SHP77 treated with DMSO at 0.1 percent for 48 hours (cell line): ENCODE results near the gene MYPN.

Source experiments
- DNase-seq: peaks from one replicate; lab custom pipeline; 2025; lab: John Stamatoyannopoulos, UW

Gene MYPN

GRCh38 chr10:68095153-68095552, 14.1 kb upstream of the MYPN start:
- DNase-seq: no peak

DNA sequence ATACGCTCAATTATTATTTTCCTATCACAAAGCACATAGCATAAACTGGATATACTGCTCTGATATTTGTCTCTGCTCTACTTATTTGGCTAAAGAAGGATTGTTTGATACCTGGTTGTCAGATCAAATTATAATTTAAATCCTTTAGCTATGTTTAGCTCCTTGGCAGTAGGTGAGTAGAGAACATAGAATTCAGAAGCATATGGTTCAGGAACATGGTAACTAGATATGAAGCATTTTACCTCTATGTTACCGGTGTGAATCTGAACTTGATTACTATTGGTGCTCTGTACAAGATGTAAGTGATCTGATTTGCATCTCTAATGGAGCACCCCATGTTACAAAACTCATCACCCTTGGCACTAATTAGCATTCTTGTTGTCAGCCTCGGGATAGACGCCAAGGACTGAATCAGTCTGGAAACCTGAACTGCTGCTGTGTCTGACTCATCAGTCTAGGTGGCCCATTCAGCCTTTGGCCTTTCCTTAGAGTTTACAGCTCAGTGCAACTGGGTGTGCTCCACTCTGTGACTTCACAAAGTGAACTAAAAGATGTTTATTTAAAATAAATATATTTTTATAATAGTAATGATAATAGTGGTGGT, 12.3 kb upstream of the MYPN start:
- no peak for DNase-seq

GRCh38 chr10:68099736-68100135, 9.6 kb upstream of the MYPN start:
- no peak for DNase-seq

- DNase-seq: no peak
Measured at GRCh38 chr10:68101066-68101465, 8.2 kb upstream of the MYPN start.

GRCh38 chr10:68103261-68103878, 5.9 kb upstream of the MYPN start:
- DNase-seq: no peak

GRCh38 chr10:68103901-68104300, 5.4 kb upstream of the MYPN start:
- no peak for DNase-seq

- DNase-seq: no peak
Measured at GRCh38 chr10:68105820-68106219, 3.5 kb upstream of the MYPN start.

DNA sequence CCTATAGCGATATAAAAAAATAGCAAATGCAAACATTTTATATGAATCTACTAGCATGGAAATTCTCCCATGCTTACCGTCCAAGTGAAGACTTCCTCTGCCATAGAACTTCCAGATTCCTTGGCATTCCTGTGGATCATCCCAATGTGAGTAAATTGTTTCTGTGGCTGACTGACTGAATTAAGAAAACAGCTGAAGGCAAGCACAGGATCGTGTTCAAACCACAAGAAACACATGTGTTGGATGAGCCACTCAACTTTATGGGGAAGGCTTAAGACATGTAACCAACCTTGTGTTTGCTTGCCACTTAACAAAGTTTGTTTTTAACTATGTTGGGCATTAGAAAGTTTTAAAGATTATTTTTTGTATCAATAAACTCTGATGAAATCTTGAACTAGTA, 2.6 kb upstream of the MYPN start:
- no peak for DNase-seq

GRCh38 chr10:68107651-68108050, 1.6 kb upstream of the MYPN start:
- DNase-seq: no peak

- no peak for DNase-seq
Measured at GRCh38 chr10:68108051-68108450, 1.2 kb upstream of the MYPN start.

DNA sequence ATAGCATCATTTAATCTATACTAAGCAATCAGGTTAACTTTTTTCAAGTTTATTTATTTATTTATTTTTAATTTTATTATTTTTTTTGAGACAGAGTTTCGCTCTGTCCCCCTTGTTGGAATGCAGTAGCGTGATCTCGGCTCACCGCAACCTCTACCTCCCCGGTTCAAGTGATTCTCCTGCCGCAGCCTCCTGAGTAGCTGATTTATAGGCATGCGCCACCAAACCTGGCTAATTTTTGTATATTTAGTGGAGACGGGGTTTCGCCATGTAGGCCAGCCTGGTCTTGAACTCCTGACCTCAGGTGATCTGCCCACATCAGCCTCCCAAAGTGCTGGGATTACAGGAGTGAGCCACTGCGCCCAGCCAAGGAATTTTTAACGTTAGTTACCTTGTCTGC, 635 bp upstream of the MYPN start:
- no peak for DNase-seq

DNA sequence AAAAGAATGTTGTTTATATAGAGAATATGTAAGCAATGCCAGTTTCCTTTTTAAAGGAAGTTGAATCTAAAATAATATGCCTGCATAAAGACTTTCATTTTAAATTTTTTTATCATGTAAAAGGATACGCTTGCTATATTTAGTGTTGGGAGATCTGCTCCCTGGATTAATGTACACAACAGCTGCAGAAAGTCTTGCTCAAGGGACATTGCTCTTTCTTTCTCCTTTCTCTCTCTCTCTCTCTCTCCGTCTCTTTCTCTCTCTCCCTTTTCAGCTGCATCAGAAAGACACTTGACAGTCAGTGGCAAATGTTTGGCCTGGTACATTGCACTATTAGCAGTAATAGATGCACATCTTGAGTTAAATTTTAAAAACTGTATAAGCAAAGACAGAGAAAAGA, 739 bp downstream of the MYPN start:
- no peak for DNase-seq

GRCh38 chr10:68111584-68111983, 2.3 kb downstream of the MYPN start:
- no peak for DNase-seq

DNA sequence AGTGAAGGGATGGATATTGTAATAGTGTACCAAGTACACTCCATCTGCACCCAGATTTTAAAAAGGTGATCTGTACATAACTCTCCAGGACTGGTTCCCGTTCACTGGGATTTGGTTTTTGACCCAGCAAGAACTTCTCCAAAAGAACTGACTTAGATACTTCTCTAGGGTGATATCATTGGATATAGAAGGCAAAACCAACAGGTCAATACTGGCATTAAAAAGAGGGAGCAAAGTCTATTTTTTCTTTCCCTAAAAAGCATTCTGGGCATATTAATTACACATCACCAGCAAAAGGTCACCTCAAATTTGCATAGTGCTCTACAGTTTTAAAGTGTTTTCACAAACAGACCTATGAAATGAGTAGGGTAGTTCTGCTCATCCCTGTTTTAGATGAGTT, 3.5 kb downstream of the MYPN start:
- no peak for DNase-seq

- no peak for DNase-seq
Measured at GRCh38 chr10:68118657-68119056, 9.4 kb downstream of the MYPN start.

GRCh38 chr10:68121020-68121743, 11.9 kb downstream of the MYPN start:
- no peak for DNase-seq

DNA sequence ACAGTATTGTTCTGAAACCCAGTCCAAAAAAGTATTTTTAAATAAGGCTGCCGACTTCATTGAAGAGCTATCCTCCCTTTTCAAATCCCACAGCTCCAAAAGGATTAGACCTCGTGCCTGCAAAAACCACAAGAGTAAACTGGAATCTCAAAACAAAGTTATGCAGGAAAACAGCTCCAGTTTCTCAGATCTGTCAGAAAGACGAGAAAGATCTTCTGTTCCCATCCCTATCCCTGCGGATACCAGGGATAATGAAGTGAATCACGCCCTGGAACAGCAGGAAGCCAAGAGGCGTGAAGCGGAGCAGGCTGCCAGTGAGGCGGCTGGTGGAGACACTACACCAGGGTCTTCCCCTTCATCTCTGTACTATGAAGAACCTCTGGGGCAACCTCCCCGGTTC, 12.6 kb downstream of the MYPN start:
- DNase-seq: no peak

DNA sequence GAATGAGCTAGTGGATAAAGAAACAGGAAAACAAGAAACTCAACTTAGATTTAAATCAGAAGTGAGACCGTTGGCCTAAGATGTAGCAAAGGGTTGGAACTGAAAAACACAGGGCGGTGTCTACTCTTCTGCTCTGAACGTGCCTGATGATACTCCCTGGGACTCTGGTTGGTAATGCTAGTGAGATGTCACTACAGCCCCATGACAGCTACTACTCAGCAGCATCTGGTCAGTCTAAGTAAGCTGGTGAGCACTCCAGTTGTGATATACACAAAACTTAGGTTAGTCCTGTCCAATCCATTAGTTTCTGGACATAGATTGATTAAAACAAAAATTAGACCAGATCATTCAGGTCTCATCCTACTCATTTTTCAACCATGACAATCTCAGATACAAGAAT, 15.4 kb downstream of the MYPN start:
- DNase-seq: no peak

- DNase-seq: no peak
Measured at GRCh38 chr10:68125772-68126171, 16.5 kb downstream of the MYPN start.

GRCh38 chr10:68128015-68128414, 18.7 kb downstream of the MYPN start:
- DNase-seq: no peak

DNA sequence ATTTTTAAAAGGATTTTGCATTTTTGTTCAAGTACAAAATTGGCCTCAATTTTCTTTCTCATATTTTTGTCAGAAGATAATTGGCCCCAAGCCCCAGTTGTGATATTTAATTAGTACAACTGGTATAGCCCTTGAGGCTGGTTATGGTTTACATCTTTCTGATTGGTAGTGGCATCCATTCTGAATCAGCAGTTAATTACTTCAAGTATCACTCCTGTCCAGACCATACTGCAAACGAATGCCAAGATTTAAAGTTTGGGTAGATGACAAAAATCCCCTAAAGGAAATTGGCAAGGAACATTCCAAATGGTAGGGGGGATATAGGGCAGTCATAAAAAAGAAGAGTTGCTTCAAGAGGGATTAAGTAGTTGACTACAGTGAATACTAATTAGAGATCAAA, 23.1 kb downstream of the MYPN start:
- DNase-seq: no peak

- DNase-seq: no peak
Measured at GRCh38 chr10:68133523-68133922, 24.2 kb downstream of the MYPN start.

DNA sequence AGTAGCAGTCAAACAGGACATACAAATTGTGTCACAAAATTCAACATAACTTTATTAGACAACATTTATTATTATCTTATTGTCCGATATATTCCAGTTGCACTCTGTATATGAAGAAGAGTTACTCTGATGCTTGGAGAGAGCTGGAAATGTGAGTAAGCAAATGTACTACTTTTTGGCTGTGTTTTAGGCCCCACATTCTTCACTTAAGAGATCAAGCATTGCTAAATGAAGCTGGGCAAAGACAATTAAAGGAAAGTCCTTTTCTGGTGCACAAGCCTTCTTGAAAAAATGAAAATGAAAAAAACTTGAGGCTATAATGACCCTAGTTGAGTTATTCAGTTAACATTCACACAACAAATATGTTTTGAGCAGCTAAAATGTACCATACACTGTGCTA, 26.1 kb downstream of the MYPN start:
- DNase-seq: no peak
